Ovary (tissue), 9 donors: ENCODE results near the gene TMEM114. TPM values are rescaled to one million over a fixed set of nuclear protein-coding genes. Genes with fewer than 3 reads are reported as not detected.

ENCODE experiments used
- DNase-seq, 5 donors: peaks; one replicate each; pipeline ENCODE4 v3.0.0-alpha.2; 2019 to 2020
- H3K27ac ChIP-seq, 2 donors: fragments of 200-600 bp; one replicate each; pipeline versions ENCODE4 v1.5.1 to v1.8.0; 2019 to 2022
- H3K27me3 ChIP-seq: fragments of 200-600 bp; one replicate; pipeline ENCODE4 v1.8.0; 2022
- H3K36me3 ChIP-seq: fragments of 200-600 bp; sonication (generic); one replicate; pipeline ENCODE4 v1.5.1; 2019
- H3K4me1 ChIP-seq: one replicate; pipeline ENCODE4 v1.8.1; 2013; ENCODE audit warnings: mild to moderate bottlenecking, moderate library complexity; ENCODE audit not compliant: insufficient read depth
- H3K4me3 ChIP-seq: fragments of 200-600 bp; sonication (generic); one replicate; pipeline ENCODE4 v1.5.1; 2017
- H3K9me3 ChIP-seq, 2 donors: fragments of 200-600 bp in 1 of 2; sonication (generic) in 1 of 2; one replicate each; pipeline versions ENCODE4 v1.5.1 to v1.8.1; 2013 to 2019; ENCODE audit warnings: mild to moderate bottlenecking in 1 of 2, moderate library complexity in 1 of 2
- CTCF ChIP-seq, 3 donors: fragments of 450-650 bp in 2 of 3; fragments of 200-600 bp in 1 of 3; IDR thresholded peaks; one replicate each; pipeline versions ENCODE4 v1.5.1 to v1.8.0; 2016 to 2022; ENCODE audit warnings: antibody characterized with exemption in 3 of 3, mild to moderate bottlenecking in 1 of 3
- EP300 ChIP-seq: sonication (generic); formaldehyde crosslinking; IDR thresholded peaks from one replicate; pipeline ENCODE4 v1.6.1; 2017; ENCODE audit warnings: antibody characterized with exemption
- POLR2A ChIP-seq: fragments of 450-650 bp; IDR thresholded peaks from one replicate; pipeline ENCODE4 v1.6.1; 2017; ENCODE audit warnings: antibody characterized with exemption, mild to moderate bottlenecking, moderate library complexity
- WGBS, 3 donors: extraction: QIAGEN DNeasy Blood & Tissue Kit in 1 of 3; methylation state at CpG; one replicate each; pipeline versions ENCODE4 v1.1.5 to v1.1.7; 2013 to 2017; 5-methylcytosine and 5-hydroxymethylcytosine counted together
- intact Hi-C, 4 donors: fragments of 100-400 bp; cut with DNase I; formaldehyde crosslinking; loops; one replicate each; pipeline versions ENCODE4 v1.11.0 to v1.15.1; 2022 to 2023
- polyA plus RNA-seq, 2 donors: library from polyadenylated mRNA; stranded (reverse); fragments of 200-250 nt in 1 of 2; fragments of 350-450 nt in 1 of 2; fragmentation: Illumina TruSeq in 1 of 2; extraction: RNeasy Lipid Tissue Mini Kit (QIAGEN cat#74804) in 1 of 2; gene quantifications; one replicate each; pipeline ENCODE4 v1.2.3, GENCODE V29; 2013 to 2014
- total RNA-seq, 7 donors: library from RNA; depleted of rRNA in 2 of 7; stranded (reverse); fragments of >200 nt in 2 of 7; fragmentation: NEBNext Ultra II Directional in 3 of 7; extraction: Animal tissue kit (Norgen Biotek cat#: 25700) in 3 of 7; gene quantifications; one replicate each; pipeline versions ENCODE4 v1.1.0 to v1.2.4, GENCODE V29; 2016 to 2023
- donor health status: DM: no; HTN: no; CAD: no; lungs with moderate emphysema.
- donor health status: DM: no; HTN: no; CAD: no.
- donor health status: Bipolar disorder and iron deficiency.
- donor health status: DM: yes; HTN: yes; CAD: no.
- donor health status: DM: no; HTN: no; CAD: no.
- donor health status: DM: yes; HTN: yes; CAD: no.

Gene TMEM114
- total and polyA plus RNA-seq, 9 donors = not detected

DNA sequence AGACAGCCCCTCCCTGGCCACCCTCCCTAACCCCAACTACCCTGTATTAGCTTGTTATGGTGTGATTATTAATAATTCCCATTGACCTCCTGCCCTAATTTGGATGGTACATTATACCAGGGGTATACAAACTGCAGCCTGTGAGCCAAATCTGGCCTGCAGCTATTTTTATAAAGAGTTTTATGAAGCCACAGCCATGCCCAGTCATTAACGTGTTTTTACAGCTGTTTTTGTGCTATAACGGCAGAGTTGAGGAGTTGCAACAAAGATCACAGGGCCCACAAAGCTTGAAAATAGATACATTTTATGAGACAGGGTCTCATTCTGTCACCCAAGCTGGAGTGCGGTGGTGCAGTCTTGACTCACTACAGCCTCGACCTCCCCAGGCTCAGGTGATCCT is 37.1 kb upstream of the TMEM114 start:
- H3K4me3 ChIP-seq = no peak overlapping the region
- TF ChIP-seq EP300 = no peak
- TF ChIP-seq CTCF (IDR thresholded peaks at IDR 0.05) = no peak
- no peak for TF ChIP-seq POLR2A
- H3K27me3 ChIP-seq = no peaks in the 10 kb centered on the region
- no peaks in the 10 kb centered on the region for H3K4me1 ChIP-seq
- H3K36me3 ChIP-seq = no peaks in the 10 kb centered on the region
- no peak overlapping the region for H3K27ac ChIP-seq
- intact Hi-C loops = no loop called here
- no peaks in the 10 kb centered on the region for H3K9me3 ChIP-seq
- WGBS, 3 donors = 78 to 83% (median 82%) methylated on average over 4 of the region's 4 CpGs
- DNase-seq = no peak

DNA sequence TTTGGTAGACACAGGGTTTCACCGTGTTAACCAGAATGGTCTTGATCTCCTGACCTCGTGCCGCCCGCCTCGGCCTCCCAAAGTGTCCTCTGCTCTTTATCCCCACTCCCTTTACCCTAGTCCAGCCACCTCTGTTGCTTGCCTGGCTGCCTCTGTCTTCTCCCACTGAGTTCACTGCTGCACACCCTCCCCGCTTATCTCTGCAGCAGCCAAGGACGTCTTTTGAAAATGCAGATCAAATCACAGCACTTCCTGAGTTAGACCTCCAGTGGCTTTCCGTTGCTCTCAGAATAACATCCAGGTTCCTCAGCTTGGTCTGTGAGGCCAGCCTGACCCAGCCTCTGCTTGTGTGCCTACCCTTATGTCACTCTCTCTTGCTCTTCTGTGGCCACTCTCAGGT is 36.6 kb upstream of the TMEM114 start:
- DNase-seq = no peak
- intact Hi-C loops = no loop called here
- TF ChIP-seq POLR2A (no peak), CTCF (IDR thresholded peaks at IDR 0.05) (no peak), EP300 (no peak)
- H3K36me3 ChIP-seq = no peaks in the 10 kb centered on the region
- no peak overlapping the region for H3K4me3 ChIP-seq
- 83 to 89% (median 88%) methylated on average over 8 of the region's 8 CpGs for WGBS, 3 donors
- no peaks in the 10 kb centered on the region for H3K9me3 ChIP-seq
- no peaks in the 10 kb centered on the region for H3K4me1 ChIP-seq
- no peaks in the 10 kb centered on the region for H3K27me3 ChIP-seq
- no peak overlapping the region for H3K27ac ChIP-seq

- no peaks in the 10 kb centered on the region for H3K4me1 ChIP-seq
- no peaks in the 10 kb centered on the region for H3K36me3 ChIP-seq
- H3K9me3 ChIP-seq = no peaks in the 10 kb centered on the region
- DNase-seq = no peak
- no peak overlapping the region for H3K4me3 ChIP-seq
- H3K27me3 ChIP-seq = no peaks in the 10 kb centered on the region
- intact Hi-C loops = no loop called here
- 90 to 94% (median 93%) methylated on average over 10 of the region's 10 CpGs for WGBS, 3 donors
- H3K27ac ChIP-seq = no peak overlapping the region
- TF ChIP-seq POLR2A (no peak), EP300 (no peak)
Observed at GRCh38 chr16:8625491-8626087, 35.3 kb upstream of the TMEM114 start.

- no peaks in the 10 kb centered on the region for H3K9me3 ChIP-seq
- TF ChIP-seq EP300 = no peak
- TF ChIP-seq CTCF (IDR thresholded peaks at IDR 0.05) = no peak
- TF ChIP-seq POLR2A = no peak
- peaks cover 1% of the 10 kb centered on the region for H3K4me1 ChIP-seq
- H3K27ac ChIP-seq = no peak overlapping the region
- DNase-seq = no peak
- no peaks in the 10 kb centered on the region for H3K27me3 ChIP-seq
- no peak overlapping the region for H3K4me3 ChIP-seq
- intact Hi-C loops = no loop called here
- H3K36me3 ChIP-seq = no peaks in the 10 kb centered on the region
Observed at GRCh38 chr16:8623634-8624033, 33.3 kb upstream of the TMEM114 start.

DNA sequence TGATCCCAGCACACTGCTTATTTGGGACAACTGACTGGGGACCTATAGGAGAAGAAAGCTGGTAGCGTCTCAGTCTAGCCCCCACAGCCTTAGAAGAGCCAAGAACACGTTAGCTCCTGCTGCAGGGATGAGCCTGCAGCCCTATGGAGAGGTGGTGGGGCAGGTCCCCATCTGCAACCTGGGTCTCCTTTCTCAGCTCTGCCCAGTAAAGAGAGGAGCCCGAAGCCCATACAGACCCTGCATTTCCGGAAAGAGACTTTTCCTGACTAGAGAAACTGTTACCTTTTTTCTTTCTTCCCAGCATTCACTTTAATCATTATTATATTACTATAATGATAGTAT is 32.0 kb upstream of the TMEM114 start:
- TF ChIP-seq EP300 (no peak), CTCF (IDR thresholded peaks at IDR 0.05) (no peak), POLR2A (no peak)
- peak overlapping the region; percentile 78 for H3K4me3 ChIP-seq
- H3K27me3 ChIP-seq = no peaks in the 10 kb centered on the region
- peaks cover 1% of the 10 kb centered on the region for H3K4me1 ChIP-seq
- no peaks in the 10 kb centered on the region for H3K36me3 ChIP-seq
- WGBS, 3 donors = 1 to 5% (median 1%) methylated on average over 4 of the region's 4 CpGs
- H3K27ac ChIP-seq = peak overlapping the region; percentile 11 to 79
- intact Hi-C loops = no loop called here
- no peak for DNase-seq
- H3K9me3 ChIP-seq = no peaks in the 10 kb centered on the region
